Right lobe of liver (tissue), 6 donors: Measurements from ENCODE around the gene CDK12. TPM values are rescaled to one million over a fixed set of nuclear protein-coding genes. Genes with fewer than 3 reads are reported as not detected.
"Not testable (repeated sequence)": the region's sequence is repeated elsewhere in the genome, so short reads cannot be mapped to it uniquely, and the experiment has no call there.

Experiments used
- ATAC-seq, 4 donors: fragments of 200-7000 bp; cut with Tn5 transposase; one replicate each; pipeline ENCODE4 v1.9.1; 2020; ENCODE audit warnings: mild to moderate bottlenecking in 4 of 4, moderate library complexity in 4 of 4
- DNase-seq, 3 donors: peaks; one replicate each; pipeline ENCODE4 v3.0.0-alpha.2; 2020
- H3K27ac ChIP-seq, 3 donors: fragments of 200-600 bp; one replicate each; pipeline ENCODE4 v1.8.0; 2022
- H3K27me3 ChIP-seq, 2 donors: fragments of 200-600 bp; one replicate each; pipeline ENCODE4 v1.8.0; 2022
- H3K36me3 ChIP-seq, 4 donors: fragments of 200-600 bp; sonication (generic) in 1 of 4; one replicate each; pipeline versions ENCODE4 v1.5.1 to v1.8.0; 2017 to 2022; ENCODE audit warnings: control low read depth in 1 of 4
- H3K4me1 ChIP-seq, 4 donors: fragments of 200-600 bp; sonication (generic) in 1 of 4; one replicate each; pipeline versions ENCODE4 v1.5.1 to v1.8.0; 2017 to 2022; ENCODE audit warnings: control low read depth in 1 of 4
- H3K4me3 ChIP-seq, 3 donors: fragments of 200-600 bp; one replicate each; pipeline ENCODE4 v1.8.0; 2022
- H3K9me3 ChIP-seq, 4 donors: fragments of 200-600 bp; sonication (generic) in 1 of 4; one replicate each; pipeline versions ENCODE4 v1.5.1 to v1.8.0; 2017 to 2022; ENCODE audit warnings: control low read depth in 1 of 4
- POLR2A ChIP-seq: fragments of 450-650 bp; IDR thresholded peaks from one replicate; pipeline ENCODE4 v1.6.1; 2017; ENCODE audit warnings: antibody characterized with exemption, mild to moderate bottlenecking
- WGBS: methylation state at CpG from one replicate; pipeline ENCODE4 v1.1.6; 2018; ENCODE audit warnings: low coverage, low lambda C conversion rate; ENCODE audit not compliant: insufficient coverage; ENCODE audit errors: missing lambda C conversion rate; 5-methylcytosine and 5-hydroxymethylcytosine counted together
- intact Hi-C, 2 donors: fragments of 100-400 bp; cut with DNase I; formaldehyde crosslinking; loops; one replicate each; pipeline versions ENCODE4 v1.11.2 to v1.14.1; 2022
- total RNA-seq, 6 experiments: library from RNA; depleted of rRNA in 2 of 6; stranded (reverse); fragments of >200 nt in 2 of 6; fragmentation: NEBNext Ultra II Directional in 3 of 6; extraction: Animal tissue kit (Norgen Biotek cat#: 25700) in 3 of 6; gene quantifications; one replicate each; pipeline versions ENCODE4 v1.1.0 to v1.2.4, GENCODE V29; 2016 to 2023
- TF ChIP-seq, protein P1 (sequence below), 4 donors: fragments of 200-600 bp in 3 of 4; fragments of 450-650 bp in 1 of 4; IDR thresholded peaks; one replicate each; pipeline versions ENCODE4 v1.5.1 to v1.8.0; 2016 to 2022; ENCODE audit warnings: antibody characterized with exemption in 4 of 4, mild to moderate bottlenecking in 2 of 4
- donor health status: DM: no; HTN: yes; CAD: no.
- donor health status: DM: no; HTN: no; CAD: no.
- donor health status: DM: no; HTN: no; CAD: no.
- donor health status: DM: no; HTN: yes; CAD: no.
- donor health status: DM: no; HTN: yes; CAD: no.

CDK12 gene
- total RNA-seq, 6 experiments from 2014 or later, result 19.4 to 33.4 (median 30.4) TPM

- no peak for TF ChIP-seq POLR2A
- TF ChIP-seq, protein P1, sequence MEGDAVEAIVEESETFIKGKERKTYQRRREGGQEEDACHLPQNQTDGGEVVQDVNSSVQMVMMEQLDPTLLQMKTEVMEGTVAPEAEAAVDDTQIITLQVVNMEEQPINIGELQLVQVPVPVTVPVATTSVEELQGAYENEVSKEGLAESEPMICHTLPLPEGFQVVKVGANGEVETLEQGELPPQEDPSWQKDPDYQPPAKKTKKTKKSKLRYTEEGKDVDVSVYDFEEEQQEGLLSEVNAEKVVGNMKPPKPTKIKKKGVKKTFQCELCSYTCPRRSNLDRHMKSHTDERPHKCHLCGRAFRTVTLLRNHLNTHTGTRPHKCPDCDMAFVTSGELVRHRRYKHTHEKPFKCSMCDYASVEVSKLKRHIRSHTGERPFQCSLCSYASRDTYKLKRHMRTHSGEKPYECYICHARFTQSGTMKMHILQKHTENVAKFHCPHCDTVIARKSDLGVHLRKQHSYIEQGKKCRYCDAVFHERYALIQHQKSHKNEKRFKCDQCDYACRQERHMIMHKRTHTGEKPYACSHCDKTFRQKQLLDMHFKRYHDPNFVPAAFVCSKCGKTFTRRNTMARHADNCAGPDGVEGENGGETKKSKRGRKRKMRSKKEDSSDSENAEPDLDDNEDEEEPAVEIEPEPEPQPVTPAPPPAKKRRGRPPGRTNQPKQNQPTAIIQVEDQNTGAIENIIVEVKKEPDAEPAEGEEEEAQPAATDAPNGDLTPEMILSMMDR (IDR thresholded peaks at IDR 0.05), result no peak
- no peak overlapping the region for H3K4me3 ChIP-seq
- peaks cover 0 to 38% (median 18%) of the 10 kb centered on the region in 4 donors for H3K36me3 ChIP-seq
- ATAC-seq (no peak), DNase-seq (no peak)
- no peak overlapping the region for H3K27ac ChIP-seq
- H3K4me1 ChIP-seq, result no peaks in the 10 kb centered on the region
- no peaks in the 10 kb centered on the region for H3K9me3 ChIP-seq
- H3K27me3 ChIP-seq, result no peaks in the 10 kb centered on the region
- intact Hi-C loops, result no loop called here
- 100% methylated on average over 1 of the region's 4 CpGs for WGBS
Measured at GRCh38 chr17:39487946-39488345, 26.7 kb downstream of the CDK12 start.

- H3K4me3 ChIP-seq, H3K9me3 ChIP-seq, H3K27ac ChIP-seq, ATAC-seq, H3K4me1 ChIP-seq, H3K27me3 ChIP-seq, intact Hi-C loops, DNase-seq: not testable (repeated sequence)
- peaks cover 0 to 96% (median 55%) of the 10 kb centered on the region in 4 donors for H3K36me3 ChIP-seq
- 86% methylated on average over 7 of the region's 12 CpGs for WGBS
Measured at GRCh38 chr17:39496921-39497320, 35.6 kb downstream of the CDK12 start.

- WGBS, result 90% methylated on average over 2 of the region's 2 CpGs
- no peaks in the 10 kb centered on the region for H3K9me3 ChIP-seq
- no peak for ATAC-seq
- no peak for DNase-seq
- H3K27ac ChIP-seq, result no peak overlapping the region
- no peak for TF ChIP-seq POLR2A
- TF ChIP-seq, protein P1 (IDR thresholded peaks at IDR 0.05), result no peak
- H3K4me1 ChIP-seq, result no peaks in the 10 kb centered on the region
- no peaks in the 10 kb centered on the region for H3K27me3 ChIP-seq
- H3K4me3 ChIP-seq, result no peak overlapping the region
- intact Hi-C loops, result no loop called here
- peaks cover 12 to 78% (median 32%) of the 10 kb centered on the region in 4 donors for H3K36me3 ChIP-seq
Measured at GRCh38 chr17:39507511-39507910, 46.2 kb downstream of the CDK12 start.

DNA sequence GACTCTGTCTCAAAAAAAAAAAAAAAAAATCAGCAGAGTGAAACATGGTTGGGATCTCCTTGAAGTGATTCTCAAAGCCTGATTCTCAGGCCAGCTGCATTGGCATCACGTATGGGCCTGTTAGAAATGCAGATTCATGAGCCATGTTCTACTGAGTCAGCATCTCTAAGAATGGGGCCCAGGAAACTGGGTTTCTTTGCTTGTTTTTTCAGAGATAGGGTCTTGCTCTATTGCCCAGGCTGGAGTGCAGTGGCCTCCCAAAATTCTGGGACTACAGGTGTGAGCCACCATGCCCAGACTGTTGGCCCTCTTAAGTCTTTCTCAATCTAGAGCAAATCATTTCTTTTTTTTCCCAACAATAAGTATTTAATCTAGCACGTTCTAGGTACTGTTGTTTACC lies 47.7 kb downstream of the CDK12 start:
- H3K9me3 ChIP-seq, result no peaks in the 10 kb centered on the region
- WGBS, result 82% methylated on average over 2 of the region's 2 CpGs
- intact Hi-C loops, result no loop called here
- no peaks in the 10 kb centered on the region for H3K27me3 ChIP-seq
- ATAC-seq (no peak), DNase-seq (no peak)
- no peak for TF ChIP-seq POLR2A
- TF ChIP-seq, protein P1 (IDR thresholded peaks at IDR 0.05), result no peak
- peaks cover 3 to 78% (median 25%) of the 10 kb centered on the region in 4 donors for H3K36me3 ChIP-seq
- H3K4me3 ChIP-seq, result no peak overlapping the region
- H3K4me1 ChIP-seq, result no peaks in the 10 kb centered on the region
- H3K27ac ChIP-seq, result no peak overlapping the region

DNA sequence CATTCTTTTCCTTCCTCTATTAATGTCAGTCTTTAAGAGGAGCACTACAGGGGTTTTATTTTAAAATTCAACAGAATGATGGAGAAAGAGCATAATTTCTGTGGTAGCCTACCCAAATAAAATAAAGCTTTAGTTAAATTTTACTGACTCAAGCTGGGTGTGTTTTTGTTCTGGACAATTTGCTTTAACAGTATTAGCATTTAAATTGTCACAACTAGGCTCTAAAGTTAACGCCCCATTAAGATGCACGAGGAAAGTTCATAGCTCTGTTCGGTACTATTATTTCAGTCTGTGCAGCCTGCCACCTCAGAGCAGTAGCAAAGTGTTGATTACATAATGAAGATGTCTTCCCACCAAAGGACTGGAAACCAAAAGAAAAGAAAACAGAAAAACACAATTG lies 52.0 kb downstream of the CDK12 start:
- intact Hi-C loops, result no loop called here
- Histone ChIP-seq H3K4me1 (no peaks in the 10 kb centered on the region), H3K36me3 (peaks cover 0 to 92% (median 38%) of the 10 kb centered on the region in 4 donors), H3K9me3 (no peaks in the 10 kb centered on the region), H3K27ac (no peak overlapping the region), H3K27me3 (no peaks in the 10 kb centered on the region), H3K4me3 (no peak overlapping the region)
- TF ChIP-seq, protein P1 (IDR thresholded peaks at IDR 0.05), result no peak
- TF ChIP-seq POLR2A, result no peak
- WGBS, result 91% methylated on average over 3 of the region's 3 CpGs
- no peak for DNase-seq
- ATAC-seq, result no peak
